HG03378 (cell line): ENCODE data around the gene RPS8.
"Not testable (repeated sequence)": the region's sequence is repeated elsewhere in the genome, so short reads cannot be mapped to it uniquely, and the experiment has no call there.

Experiments
- ATAC-seq: cut with Tn5 transposase; IDR thresholded peaks from one replicate; pipeline ENCODE4 v1.9.1; 2021; ENCODE audit warnings: mild to moderate bottlenecking, moderate library complexity; ENCODE audit not compliant: unreplicated experiment

RPS8 gene

GRCh38 chr1:44775078-44775929 is at the start of gene RPS8:
RPS8 (plus strand) TSS chr1:44775540; CDS start chr1:44775597, 57 bp downstream.
- peak; percentile 70 for ATAC-seq

DNA sequence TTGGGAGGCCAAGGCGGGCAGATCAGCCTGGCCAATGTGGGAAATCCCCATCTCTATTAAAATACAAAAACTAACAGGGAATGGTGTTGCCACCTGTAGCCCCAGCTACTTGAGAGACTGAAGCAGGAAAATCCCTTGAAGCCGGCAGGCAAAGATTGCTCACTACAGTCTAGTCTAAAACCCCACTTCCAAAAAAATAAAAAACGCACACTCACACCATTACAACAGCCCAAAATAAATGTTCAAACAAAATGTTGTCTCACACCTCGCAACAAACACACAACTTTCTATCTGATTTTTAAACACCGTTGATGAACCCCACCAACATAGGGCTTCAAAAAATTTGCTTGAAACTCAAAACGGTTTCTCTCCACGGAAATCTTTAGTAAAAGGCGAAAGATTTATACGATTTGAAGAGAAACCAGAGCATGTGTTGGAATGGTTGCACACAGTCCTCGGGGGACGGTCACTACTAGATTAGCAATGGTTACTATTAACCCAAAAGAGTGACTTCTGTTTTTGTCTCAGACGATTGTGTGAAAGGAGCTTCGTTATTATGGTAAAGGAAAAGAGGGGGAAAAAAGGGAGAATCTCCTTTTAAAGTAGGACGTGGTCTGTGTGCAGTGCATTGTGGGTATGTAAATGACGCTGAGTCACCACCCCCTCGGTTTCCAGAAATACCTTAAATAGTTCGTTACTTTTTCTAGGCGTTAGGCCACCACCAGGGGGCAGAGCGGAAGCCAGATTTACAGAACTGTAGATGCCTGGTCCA is 44.4 kb upstream of the RPS8 start, which contains the start of gene RNU5D-1:
Gene RNU5D-1 (minus strand): TSS at position 430 of the 772 bp plus-strand sequence.
- peak; percentile 68 for ATAC-seq

DNA sequence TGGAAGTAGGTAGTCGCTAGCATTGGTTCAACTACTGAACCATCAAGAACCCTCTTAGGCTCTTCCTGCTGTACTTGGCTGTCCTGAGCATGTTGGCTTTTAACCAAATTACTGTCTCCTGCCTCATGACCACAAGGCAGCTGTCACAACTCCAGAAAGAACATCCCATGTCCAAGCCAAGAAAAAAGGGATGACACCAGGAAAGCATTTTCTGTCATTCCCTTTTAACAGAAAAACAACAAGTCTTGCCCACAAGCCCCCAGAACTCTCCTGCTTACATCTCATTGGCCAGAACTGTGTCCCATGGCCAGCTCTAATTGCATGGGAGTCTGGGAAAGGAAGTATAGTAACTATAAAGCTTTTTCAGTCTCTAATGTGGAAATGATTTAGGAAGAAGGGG is 42.0 kb upstream of the RPS8 start:
- ATAC-seq = no peak

- no peak for ATAC-seq
These were observed 41.6 kb upstream of the RPS8 start for GRCh38 chr1:44733784-44734183.

- ATAC-seq = no peak
These were observed 39.3 kb upstream of the RPS8 start for GRCh38 chr1:44735992-44736391.

- not testable (repeated sequence) for ATAC-seq
These were observed 36.4 kb upstream of the RPS8 start for GRCh38 chr1:44738953-44739306.

- peak; percentile 86 for ATAC-seq
These were observed 35.8 kb upstream of the RPS8 start, which contains the start of gene KIF2C for GRCh38 chr1:44739307-44740178. KIF2C (plus strand) TSS chr1:44739837; CDS start chr1:44739933, 96 bp downstream.

DNA sequence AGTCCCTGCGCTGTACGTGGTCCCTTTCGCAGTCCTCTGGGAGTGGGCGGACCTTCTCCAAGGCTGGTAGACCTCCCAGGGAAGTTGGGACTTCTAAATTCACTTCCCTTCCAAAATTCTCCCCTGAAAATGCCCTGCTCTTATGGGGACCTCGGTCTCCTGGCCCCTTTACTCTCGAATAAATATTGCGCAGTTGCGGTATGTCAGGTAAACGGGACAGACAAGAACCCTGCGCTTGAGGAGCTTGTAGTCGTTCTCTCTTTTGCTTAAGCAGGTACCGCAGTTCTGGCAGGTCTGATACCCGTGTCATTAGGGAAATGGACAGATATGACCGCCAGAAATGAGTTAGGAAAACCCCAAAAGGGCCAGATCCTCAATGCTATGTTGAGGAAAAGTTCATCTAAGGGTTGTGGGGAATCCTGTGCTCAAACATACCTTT is 35.1 kb upstream of the RPS8 start:
- no peak for ATAC-seq

DNA sequence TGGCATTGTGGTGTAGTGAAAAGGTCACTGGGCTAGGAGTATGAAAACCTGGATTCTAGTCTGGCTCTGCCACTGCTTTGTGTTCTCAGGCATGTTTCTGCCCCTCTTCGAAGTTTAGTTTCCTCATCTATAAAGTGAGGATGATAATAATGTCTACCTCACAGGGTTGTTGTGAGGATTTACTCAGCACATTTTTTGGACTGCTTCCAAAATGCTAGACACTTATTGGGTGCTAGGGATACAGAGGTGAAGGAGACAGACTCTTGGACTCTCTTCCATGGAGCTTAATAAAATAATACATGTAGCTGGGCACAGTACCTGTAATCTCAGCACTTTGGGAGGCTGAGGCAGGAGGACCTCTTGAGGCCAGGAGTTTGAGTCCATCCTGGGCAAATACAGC is 32.1 kb upstream of the RPS8 start:
- no peak for ATAC-seq

DNA sequence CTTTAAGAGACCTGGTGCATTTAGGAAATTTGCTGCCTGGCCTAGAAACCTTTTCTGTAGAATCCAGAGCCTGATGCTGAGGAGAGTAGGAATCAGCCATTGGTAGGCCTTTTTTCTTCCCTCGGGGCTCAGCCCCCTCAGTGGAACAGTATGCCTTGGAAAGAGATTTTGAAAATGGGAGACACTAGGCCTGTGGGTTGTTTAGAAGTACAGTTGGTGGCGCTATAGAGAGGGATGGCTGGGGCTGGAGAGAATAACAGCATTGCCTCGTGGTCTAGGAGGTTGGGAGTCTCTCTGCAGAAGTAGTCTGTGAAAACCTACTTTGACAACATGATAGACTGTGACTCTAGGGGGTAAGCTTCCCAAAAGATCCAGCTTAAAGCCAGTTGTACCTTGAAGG is 27.5 kb upstream of the RPS8 start:
- ATAC-seq = no peak

DNA sequence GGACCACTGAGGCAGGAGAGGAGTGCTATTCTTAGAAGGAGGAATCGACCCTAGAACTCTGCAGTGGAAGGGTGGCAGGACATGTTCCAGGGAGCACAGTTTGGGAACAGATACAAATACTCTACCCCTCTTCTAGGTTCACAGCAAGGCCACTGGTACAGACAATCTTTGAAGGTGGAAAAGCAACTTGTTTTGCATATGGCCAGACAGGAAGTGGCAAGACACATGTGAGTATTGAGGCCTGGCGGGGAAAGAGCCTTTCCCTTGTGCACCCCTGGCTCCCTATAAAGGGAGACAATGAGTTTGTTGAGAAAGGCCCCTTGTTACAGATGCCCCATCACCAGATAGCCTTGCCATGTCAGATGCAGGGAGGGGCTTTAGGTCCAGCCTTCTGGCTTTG is 17.9 kb upstream of the RPS8 start:
- ATAC-seq = no peak

GRCh38 chr1:44759077-44759476 is 16.3 kb upstream of the RPS8 start:
- ATAC-seq = no peak

- ATAC-seq = no peak
These were observed 14.5 kb upstream of the RPS8 start for GRCh38 chr1:44760876-44761275.

- not testable (repeated sequence) for ATAC-seq
These were observed 8.9 kb upstream of the RPS8 start for GRCh38 chr1:44766421-44766820.

DNA sequence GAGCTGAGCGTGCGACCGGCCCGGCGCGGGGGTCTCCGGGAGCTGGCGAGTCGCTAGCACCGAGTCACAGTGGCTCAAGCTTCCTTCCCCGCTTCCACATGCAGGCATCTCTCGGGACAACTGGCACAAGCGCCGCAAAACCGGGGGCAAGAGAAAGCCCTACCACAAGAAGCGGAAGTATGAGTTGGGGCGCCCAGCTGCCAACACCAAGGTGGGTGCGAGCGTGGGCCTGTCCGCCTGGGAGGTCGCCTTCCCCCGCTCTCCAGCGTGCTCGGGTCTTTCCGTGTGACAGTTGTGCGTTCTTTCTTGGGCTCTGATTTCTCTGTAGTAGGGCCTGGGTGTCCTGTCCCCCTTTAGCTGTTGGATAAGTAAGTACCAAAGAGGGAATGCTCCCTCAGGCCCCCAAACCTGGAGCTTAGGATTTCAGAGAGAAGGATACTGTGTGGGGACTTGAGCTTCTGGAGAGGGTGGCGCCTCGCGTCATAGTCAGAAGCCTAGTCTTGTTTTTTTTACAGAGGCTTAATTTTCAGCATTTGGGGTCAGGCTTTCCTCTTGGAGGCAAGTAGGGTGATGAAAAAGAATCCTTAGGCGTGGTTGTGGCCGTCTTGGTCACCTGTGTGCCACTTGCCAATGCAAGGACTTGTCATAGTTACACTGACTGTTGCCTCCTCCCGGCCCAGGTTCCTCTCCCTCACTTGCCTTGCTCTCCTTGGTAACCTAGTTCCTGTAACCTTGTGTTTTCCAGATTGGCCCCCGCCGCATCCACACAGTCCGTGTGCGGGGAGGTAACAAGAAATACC is 790 bp downstream of the RPS8 start:
- peak; percentile 11 for ATAC-seq

DNA sequence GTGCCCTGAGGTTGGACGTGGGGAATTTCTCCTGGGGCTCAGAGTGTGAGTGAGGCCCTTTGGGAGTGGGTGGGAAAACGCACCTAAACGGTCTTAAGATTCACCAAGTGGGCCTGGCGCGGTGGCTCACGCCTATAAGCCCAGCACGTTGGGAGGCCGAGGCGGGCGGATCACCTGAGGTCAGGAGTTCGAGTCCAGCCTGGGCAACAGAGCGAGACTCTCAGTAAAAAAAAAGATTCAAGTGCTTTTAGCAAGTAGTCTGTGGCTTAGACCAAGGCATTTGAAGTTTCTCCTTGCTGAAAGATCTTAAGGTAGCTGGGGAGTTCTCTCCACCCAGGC is 1.4 kb downstream of the RPS8 start:
- ATAC-seq = no peak

GRCh38 chr1:44777547-44777946 is 2.2 kb downstream of the RPS8 start:
- no peak for ATAC-seq

GRCh38 chr1:44777969-44778635 is 2.8 kb downstream of the RPS8 start:
- ATAC-seq = no peak

DNA sequence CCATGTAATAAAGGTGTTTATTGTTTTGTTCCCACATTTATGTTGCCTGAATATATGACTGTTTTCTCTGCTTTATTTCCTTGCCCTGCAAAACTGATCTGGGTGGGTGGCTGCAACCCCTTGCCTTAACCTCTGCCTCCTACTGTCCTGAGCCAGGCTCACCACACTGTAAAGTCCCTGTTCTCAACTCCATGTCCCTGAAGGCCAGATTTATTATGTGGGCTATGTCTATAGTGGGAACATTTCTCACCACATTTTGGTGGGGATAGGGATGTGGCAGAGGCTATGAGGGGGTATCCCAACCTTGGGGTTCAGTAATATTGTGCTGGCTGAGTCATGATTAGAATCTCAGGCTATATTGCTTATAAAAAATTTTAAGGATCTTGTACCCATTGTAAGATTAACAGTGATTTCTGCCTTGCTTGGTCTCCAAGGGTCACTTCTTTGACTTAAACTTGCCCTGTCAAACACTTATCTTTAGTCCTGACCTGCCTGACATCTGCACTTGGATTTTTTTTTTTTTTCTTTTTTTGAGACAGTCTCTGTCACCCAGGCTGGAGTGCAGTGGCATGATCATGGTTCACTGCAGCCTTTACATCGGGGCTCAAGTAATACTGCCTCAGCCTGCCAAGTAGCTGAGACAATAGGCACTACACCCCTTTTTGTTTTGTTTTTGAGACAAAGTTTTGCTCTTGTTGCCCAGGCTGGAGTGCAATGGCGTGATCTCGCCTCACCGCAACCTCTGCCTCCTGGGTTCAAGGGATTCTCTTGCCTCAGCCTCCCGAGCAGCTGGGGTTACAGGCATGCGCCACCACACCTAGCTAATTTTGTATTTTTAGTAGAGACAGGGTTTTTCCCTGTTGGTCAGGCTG is 3.6 kb downstream of the RPS8 start:
- no peak for ATAC-seq
